ENCODE measurements around the gene ADRA2B.
"Not testable (repeated sequence)": the region's sequence is repeated elsewhere in the genome, so short reads cannot be mapped to it uniquely, and the experiment has no call there.

DNA sequence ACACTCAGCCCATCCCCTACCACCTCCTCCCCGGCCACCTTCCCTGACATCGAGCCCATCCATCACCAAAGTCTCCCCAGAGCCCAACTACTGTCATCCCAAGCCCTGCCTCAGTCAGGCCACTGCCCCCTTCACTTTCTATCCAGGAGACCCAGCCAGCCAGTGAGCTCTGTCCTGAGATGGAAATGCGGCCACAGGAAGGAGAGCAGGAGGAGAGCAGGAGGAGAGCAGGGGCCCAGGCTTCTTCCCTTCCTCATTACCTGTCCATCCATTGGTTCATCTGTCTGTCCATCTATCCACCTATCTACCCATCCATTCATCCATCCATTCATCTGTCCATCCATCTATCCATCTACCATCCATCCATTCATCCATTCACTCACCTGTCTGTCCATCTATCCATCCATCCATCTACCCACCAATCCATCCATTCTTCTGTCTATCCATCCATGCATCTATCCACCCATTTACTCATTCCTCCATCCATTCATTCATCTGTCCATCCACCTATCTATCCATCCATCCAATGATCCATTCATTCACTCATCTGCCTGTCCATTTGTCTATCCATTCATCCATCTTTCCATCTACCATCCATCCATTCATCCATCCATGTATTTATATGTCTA is 52.2 kb downstream of the ADRA2B start:
- TF ChIP-seq, protein P1, sequence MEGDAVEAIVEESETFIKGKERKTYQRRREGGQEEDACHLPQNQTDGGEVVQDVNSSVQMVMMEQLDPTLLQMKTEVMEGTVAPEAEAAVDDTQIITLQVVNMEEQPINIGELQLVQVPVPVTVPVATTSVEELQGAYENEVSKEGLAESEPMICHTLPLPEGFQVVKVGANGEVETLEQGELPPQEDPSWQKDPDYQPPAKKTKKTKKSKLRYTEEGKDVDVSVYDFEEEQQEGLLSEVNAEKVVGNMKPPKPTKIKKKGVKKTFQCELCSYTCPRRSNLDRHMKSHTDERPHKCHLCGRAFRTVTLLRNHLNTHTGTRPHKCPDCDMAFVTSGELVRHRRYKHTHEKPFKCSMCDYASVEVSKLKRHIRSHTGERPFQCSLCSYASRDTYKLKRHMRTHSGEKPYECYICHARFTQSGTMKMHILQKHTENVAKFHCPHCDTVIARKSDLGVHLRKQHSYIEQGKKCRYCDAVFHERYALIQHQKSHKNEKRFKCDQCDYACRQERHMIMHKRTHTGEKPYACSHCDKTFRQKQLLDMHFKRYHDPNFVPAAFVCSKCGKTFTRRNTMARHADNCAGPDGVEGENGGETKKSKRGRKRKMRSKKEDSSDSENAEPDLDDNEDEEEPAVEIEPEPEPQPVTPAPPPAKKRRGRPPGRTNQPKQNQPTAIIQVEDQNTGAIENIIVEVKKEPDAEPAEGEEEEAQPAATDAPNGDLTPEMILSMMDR (IDR thresholded peaks at IDR 0.05; ENCODE audit: low read length): not testable (repeated sequence)
- TF ChIP-seq EZH2 (IDR thresholded peaks at IDR 0.05; ENCODE audit: borderline replicate concordance, low read length): not testable (repeated sequence)

All from OCI-LY1 (cell line).